Neural cell (in vitro differentiated cells): ENCODE data around the gene TMEM212. TPM values are rescaled to one million over a fixed set of nuclear protein-coding genes. Genes with fewer than 3 reads are reported as not detected.

Experiments used
- H2AFZ ChIP-seq: fragments of 200-600, 300-800 bp; sonication (generic), shearing (Covaris generic); 2 replicates; pipeline ENCODE4 v1.6.0; 2014; ENCODE audit warnings: low read depth, mild to moderate bottlenecking, antibody characterized with exemption, low read length, moderate library complexity
- H3F3A ChIP-seq: fragments of 200-600 bp; shearing (Covaris generic); 2 replicates; pipeline ENCODE4 v1.6.1; 2016; ENCODE audit warnings: mild to moderate bottlenecking, moderate library complexity, mixed read lengths, antibody characterized with exemption, low read length; ENCODE audit not compliant: insufficient read depth, poor library complexity, severe bottlenecking
- H3K27ac ChIP-seq: fragments of 200-600, 300-800 bp; sonication (generic), shearing (Covaris generic); 2 replicates; pipeline ENCODE4 v1.5.1; 2014; ENCODE audit warnings: mild to moderate bottlenecking, low read length, moderate library complexity
- H3K27me3 ChIP-seq: fragments of 300-800, 200-600 bp; sonication (generic), shearing (Covaris generic); 2 replicates; pipeline ENCODE4 v1.6.0; 2014; ENCODE audit warnings: mild to moderate bottlenecking, low read depth, low read length, moderate library complexity; ENCODE audit not compliant: insufficient read depth
- H3K36me3 ChIP-seq: fragments of 300-800, 200-600 bp; sonication (generic), shearing (Covaris generic); 2 replicates; pipeline ENCODE4 v1.5.1; 2014; ENCODE audit warnings: mild to moderate bottlenecking, antibody characterized with exemption, low read length, moderate library complexity; ENCODE audit not compliant: insufficient read depth
- H3K4me2 ChIP-seq: fragments of 300-800, 200-600 bp; sonication (generic), shearing (Covaris generic); 2 replicates; pipeline ENCODE4 v1.6.0; 2014; ENCODE audit warnings: mild to moderate bottlenecking, low read length
- H3K4me3 ChIP-seq: fragments of 300-800, 200-600 bp; sonication (generic), shearing (Covaris generic); 2 replicates; pipeline ENCODE4 v1.5.1; 2014; ENCODE audit warnings: mild to moderate bottlenecking, low read length, moderate library complexity
- H3K79me2 ChIP-seq: fragments of 200-600 bp; shearing (Covaris generic); replicated peaks from 2 replicates; pipeline ENCODE4 v1.6.0; 2014; ENCODE audit warnings: mild to moderate bottlenecking, low read length, moderate library complexity; ENCODE audit not compliant: insufficient read depth
- H3K9ac ChIP-seq: fragments of 300-800, 200-600 bp; sonication (generic), shearing (Covaris generic); 2 replicates; pipeline ENCODE4 v1.6.1; 2016; ENCODE audit warnings: mild to moderate bottlenecking, low read length, mixed read lengths
- H3K9me2 ChIP-seq: fragments of 200-600 bp; shearing (Covaris generic); 2 replicates; pipeline ENCODE4 v1.6.1; 2016; ENCODE audit warnings: mild to moderate bottlenecking, low read length, mixed read lengths; ENCODE audit not compliant: insufficient read depth
- H3K9me3 ChIP-seq: fragments of 200-600, 300-800 bp; sonication (generic), shearing (Covaris generic); 2 replicates; pipeline ENCODE4 v1.6.1; 2016; ENCODE audit warnings: mild to moderate bottlenecking, mixed run types, low read length, moderate library complexity, mixed read lengths
- H4K20me1 ChIP-seq: fragments of 200-600 bp; shearing (Covaris generic); 2 replicates; pipeline ENCODE4 v1.6.1; 2016; ENCODE audit warnings: mild to moderate bottlenecking, mixed run types; ENCODE audit not compliant: insufficient read depth
- CTCF ChIP-seq: fragments of 450-650 bp; IDR thresholded peaks from 2 replicates; pipeline ENCODE4 v1.5.1; 2014; ENCODE audit warnings: antibody characterized with exemption, mild to moderate bottlenecking, moderate library complexity; ENCODE audit not compliant: poor library complexity, severe bottlenecking
- EP300 ChIP-seq: fragments of 450-650 bp; conservative IDR thresholded peaks from 2 replicates; pipeline ENCODE4 v1.6.1; 2014; ENCODE audit warnings: antibody characterized with exemption, mild to moderate bottlenecking, moderate library complexity; ENCODE audit not compliant: poor library complexity, severe bottlenecking
- EZH2 ChIP-seq: fragments of 200-600, 300-800 bp; shearing (Covaris generic), sonication (generic); IDR thresholded peaks from 2 replicates; pipeline ENCODE4 v1.6.1; 2014; ENCODE audit warnings: antibody characterized with exemption, low read length, borderline replicate concordance, mild to moderate bottlenecking; ENCODE audit not compliant: insufficient read depth, poor library complexity, severe bottlenecking
- MXI1 ChIP-seq: fragments of 450-650 bp; conservative IDR thresholded peaks from 2 replicates; pipeline ENCODE4 v1.6.1; 2014; ENCODE audit warnings: antibody characterized with exemption, mild to moderate bottlenecking; ENCODE audit not compliant: poor library complexity, severe bottlenecking
- POLR2AphosphoS5 ChIP-seq: IDR thresholded peaks from 2 replicates; pipeline ENCODE4 v1.6.1; 2012
- RAD21 ChIP-seq: fragments of 450-650 bp; conservative IDR thresholded peaks from 2 replicates; pipeline ENCODE4 v1.6.1; 2014; ENCODE audit warnings: antibody characterized with exemption, mild to moderate bottlenecking, moderate library complexity
- REST ChIP-seq: IDR thresholded peaks from 2 replicates; pipeline ENCODE4 v1.6.1; 2012; ENCODE audit warnings: borderline replicate concordance
- SMC3 ChIP-seq: fragments of 450-650 bp; conservative IDR thresholded peaks from 2 replicates; pipeline ENCODE4 v1.6.1; 2014; ENCODE audit warnings: antibody characterized with exemption, mild to moderate bottlenecking, moderate library complexity; ENCODE audit not compliant: poor library complexity
- TAF1 ChIP-seq: IDR thresholded peaks from 2 replicates; pipeline ENCODE4 v1.6.1; 2012; ENCODE audit warnings: low read depth
- polyA plus RNA-seq: library from polyadenylated mRNA; depleted of rRNA; stranded (reverse); fragments of >200 nt; gene quantifications from 2 replicates; pipeline ENCODE4 v1.2.3, GENCODE V29; 2014

The TMEM212 gene
- polyA plus RNA-seq, 1 donor from 2014 or later: not detected

- H2AFZ ChIP-seq: no peak overlapping the region
- H3K9me3 ChIP-seq: no peaks in the 10 kb centered on the region
- no peak overlapping the region for H3K4me2 ChIP-seq
- no peak overlapping the region for H3K4me3 ChIP-seq
- no peaks in the 10 kb centered on the region for H3K27me3 ChIP-seq
- H3K79me2 ChIP-seq: no peaks in the 10 kb centered on the region
- H3F3A ChIP-seq: no peaks in the 10 kb centered on the region
- no peak overlapping the region for H3K9ac ChIP-seq
- H3K27ac ChIP-seq: no peak overlapping the region
- no peaks in the 10 kb centered on the region for H3K36me3 ChIP-seq
- TF ChIP-seq MXI1 (no peak), SMC3 (no peak), TAF1 (no peak)
- no peaks in the 10 kb centered on the region for H4K20me1 ChIP-seq
- H3K9me2 ChIP-seq: no peaks in the 10 kb centered on the region
These were observed 17.8 kb downstream of the TMEM212 start for GRCh38 chr3:171860830-171861535.

GRCh38 chr3:171862392-171862791 is 19.2 kb downstream of the TMEM212 start:
- TF ChIP-seq MXI1 (no peak), EP300 (no peak), CTCF (no peak), SMC3 (no peak), TAF1 (no peak), EZH2 (no peak), REST (no peak), POLR2AphosphoS5 (no peak), RAD21 (no peak)
- Histone ChIP-seq H3K4me3 (no peak overlapping the region), H3K36me3 (no peaks in the 10 kb centered on the region)

More at GRCh38 chr3:171862392-171862791, 19.2 kb downstream of the TMEM212 start:
- Histone ChIP-seq H3K9me3 (no peaks in the 10 kb centered on the region), H4K20me1 (no peaks in the 10 kb centered on the region), H3K27ac (no peak overlapping the region), H3K79me2 (no peaks in the 10 kb centered on the region), H3F3A (no peaks in the 10 kb centered on the region), H2AFZ (no peak overlapping the region), H3K27me3 (no peaks in the 10 kb centered on the region), H3K9me2 (no peaks in the 10 kb centered on the region), H3K9ac (no peak overlapping the region), H3K4me2 (no peak overlapping the region)
